ENCODE measurements around the gene SPEM3.
A peak's percentile ranks its signal among the peaks of the same experiment; 100 is the strongest.

Gene SPEM3

GRCh38 chr17:7421186-7421585 is 7.5 kb upstream of the SPEM3 start:
- no peak for FAIRE-seq
- no peak for DNase-seq (ENCODE audit: low spot score)

- no peak for FAIRE-seq
These were observed 5.0 kb upstream of the SPEM3 start for GRCh38 chr17:7423679-7424078.

GRCh38 chr17:7425316-7425715 is 3.3 kb upstream of the SPEM3 start, which contains the start of gene SPEM2:
Gene SPEM2 (plus strand): TSS chr17:7425616. CDS start chr17:7425689, 73 bp downstream.
- FAIRE-seq (no peak), DNase-seq (ENCODE audit: low spot score) (no peak)

More at GRCh38 chr17:7423679-7424078, 5.0 kb upstream of the SPEM3 start:
- no peak for DNase-seq (ENCODE audit: low spot score)

GRCh38 chr17:7425756-7426155 is 2.9 kb upstream of the SPEM3 start:
- DNase-seq (ENCODE audit: low spot score) (no peak), FAIRE-seq (no peak)

GRCh38 chr17:7426203-7426863 is 2.3 kb upstream of the SPEM3 start:
- no peak for DNase-seq (ENCODE audit: low spot score)
- FAIRE-seq = no peak

- DNase-seq (ENCODE audit: low spot score) (no peak), FAIRE-seq (no peak)
These were observed 1.7 kb upstream of the SPEM3 start for GRCh38 chr17:7426896-7427489.

GRCh38 chr17:7427549-7427948 is 1.1 kb upstream of the SPEM3 start:
- FAIRE-seq = no peak
- no peak for DNase-seq (ENCODE audit: low spot score)

- FAIRE-seq = no peak
- no peak for DNase-seq (ENCODE audit: low spot score)
These were observed 1.1 kb downstream of the SPEM3 start for GRCh38 chr17:7429722-7430121.

GRCh38 chr17:7431231-7431630 is 2.6 kb downstream of the SPEM3 start:
- DNase-seq (ENCODE audit: low spot score) (no peak), FAIRE-seq (no peak)

GRCh38 chr17:7432296-7432695 is 3.6 kb downstream of the SPEM3 start:
- FAIRE-seq (no peak), DNase-seq (ENCODE audit: low spot score) (no peak)

- no peak for FAIRE-seq
These were observed 7.3 kb downstream of the SPEM3 start for GRCh38 chr17:7435676-7436555.

GRCh38 chr17:7436556-7437368 is 8.1 kb downstream of the SPEM3 start:
- peak; percentile 68 for DNase-seq (ENCODE audit: low spot score)
- no peak for FAIRE-seq

More at GRCh38 chr17:7435676-7436555, 7.3 kb downstream of the SPEM3 start:
- no peak for DNase-seq (ENCODE audit: low spot score)

- FAIRE-seq = no peak
- DNase-seq (ENCODE audit: low spot score) = no peak
These were observed 8.8 kb downstream of the SPEM3 start for GRCh38 chr17:7437369-7437863.

- FAIRE-seq = no peak
- peak; percentile 22 for DNase-seq (ENCODE audit: low spot score)
These were observed 9.4 kb downstream of the SPEM3 start for GRCh38 chr17:7437950-7438614.

GRCh38 chr17:7438656-7439460 is 10.2 kb downstream of the SPEM3 start:
- DNase-seq (ENCODE audit: low spot score) (no peak), FAIRE-seq (no peak)

- FAIRE-seq = no peak
- DNase-seq (ENCODE audit: low spot score) = no peak
These were observed 10.9 kb downstream of the SPEM3 start, which contains the start of gene FGF11 for GRCh38 chr17:7439462-7440112. Gene FGF11 (plus strand): TSS chr17:7439512. CDS start chr17:7439621, 109 bp downstream.

- FAIRE-seq (no peak), DNase-seq (ENCODE audit: low spot score) (peak; percentile 40)
These were observed 11.6 kb downstream of the SPEM3 start for GRCh38 chr17:7440113-7440833.

GRCh38 chr17:7440834-7441195 is 12.2 kb downstream of the SPEM3 start:
- FAIRE-seq (no peak), DNase-seq (ENCODE audit: low spot score) (peak; percentile 58)
